SK-N-SH treated with all-trans-retinoic acid at 6 μM for 48 hours (cell line): ENCODE results near the gene GPC6.

Experiments used
- ATAC-seq: fragments of 200-7000 bp; cut with Tn5 transposase; 3 replicates; pipeline ENCODE4 v1.9.1; 2020; ENCODE audit warnings: mild to moderate bottlenecking, moderate library complexity
- ARNTL ChIP-seq: fragments of 450-650 bp; formaldehyde crosslinking; IDR thresholded peaks from 2 replicates; pipeline ENCODE4 v1.5.0; 2020; ENCODE audit warnings: low read depth, mild to moderate bottlenecking, moderate library complexity, borderline replicate concordance
- BACH2 ChIP-seq: fragments of 250-450 bp; sonication (Bioruptor Pico); IDR thresholded peaks from 2 replicates; pipeline ENCODE4 v1.9.0; 2021; ENCODE audit warnings: mild to moderate bottlenecking, borderline replicate concordance
- CSDC2 ChIP-seq: fragments of 250-450 bp; sonication (Bioruptor Pico); IDR thresholded peaks from 2 replicates; pipeline ENCODE4 v1.5.0; 2020; ENCODE audit warnings: mild to moderate bottlenecking, moderate library complexity
- ESRRG ChIP-seq: fragments of 250-450 bp; sonication (Bioruptor Pico); IDR thresholded peaks from 2 replicates; pipeline ENCODE4 v1.6.1; 2021; ENCODE audit warnings: mild to moderate bottlenecking
- GLIS3 ChIP-seq: fragments of 250-450 bp; sonication (Bioruptor Pico); IDR thresholded peaks from 2 replicates; pipeline ENCODE4 v1.5.0; 2020; ENCODE audit warnings: mild to moderate bottlenecking, moderate library complexity
- ISL1 ChIP-seq: fragments of 250-450 bp; sonication (Bioruptor Pico); IDR thresholded peaks from 2 replicates; pipeline ENCODE4 v2.1.2; 2022; ENCODE audit warnings: mild to moderate bottlenecking, moderate library complexity
- OSR1 ChIP-seq: fragments of 250-450 bp; sonication (Bioruptor Pico); IDR thresholded peaks from 2 replicates; pipeline ENCODE4 v1.8.0; 2022; ENCODE audit warnings: moderate library complexity, mild to moderate bottlenecking, inconsistent platforms
- POU6F1 ChIP-seq: fragments of 250-450 bp; sonication (Bioruptor Pico); IDR thresholded peaks from 2 replicates; pipeline ENCODE4 v1.8.0; 2021; ENCODE audit warnings: low read depth, mild to moderate bottlenecking, moderate library complexity, borderline replicate concordance
- PPARA ChIP-seq: fragments of 250-450 bp; sonication (Bioruptor Pico); IDR thresholded peaks from 2 replicates; pipeline ENCODE4 v1.5.0; 2020; ENCODE audit warnings: mild to moderate bottlenecking, borderline replicate concordance
- SNAI2 ChIP-seq: fragments of 250-450 bp; sonication (Bioruptor Pico); IDR thresholded peaks from 2 replicates; pipeline ENCODE4 v1.5.0; 2020; ENCODE audit warnings: mild to moderate bottlenecking, moderate library complexity
- TCF4 ChIP-seq: fragments of 250-450 bp; sonication (Bioruptor Pico); IDR thresholded peaks from 2 replicates; pipeline ENCODE4 v1.8.0; 2021; ENCODE audit warnings: mild to moderate bottlenecking, moderate library complexity, borderline replicate concordance
- TOX ChIP-seq: fragments of 250-450 bp; sonication (Bioruptor Pico); IDR thresholded peaks from 2 replicates; pipeline ENCODE4 v1.8.0; 2021; ENCODE audit warnings: mild to moderate bottlenecking, moderate library complexity, borderline replicate concordance
- TSHZ2 ChIP-seq: fragments of 250-450 bp; sonication (Bioruptor Pico); IDR thresholded peaks from 2 replicates; pipeline ENCODE4 v1.5.0; 2020; ENCODE audit warnings: mild to moderate bottlenecking, moderate library complexity
- ZC3H10 ChIP-seq: fragments of 250-450 bp; sonication (Bioruptor Pico); IDR thresholded peaks from 2 replicates; pipeline ENCODE4 v1.5.1; 2021; ENCODE audit warnings: mild to moderate bottlenecking, moderate library complexity
- ZFP3 ChIP-seq: fragments of 250-450 bp; sonication (Bioruptor Pico); IDR thresholded peaks from 2 replicates; pipeline ENCODE4 v1.5.0; 2020; ENCODE audit warnings: mild to moderate bottlenecking, moderate library complexity
- ZFP30 ChIP-seq: fragments of 450-650 bp; formaldehyde crosslinking; IDR thresholded peaks from 2 replicates; pipeline ENCODE4 v1.5.0; 2022; ENCODE audit warnings: mild to moderate bottlenecking, moderate library complexity
- ZNF565 ChIP-seq: fragments of 450-650 bp; formaldehyde crosslinking; conservative IDR thresholded peaks from 2 replicates; pipeline ENCODE4 v1.5.0; 2020; ENCODE audit warnings: low read depth, mild to moderate bottlenecking, moderate library complexity
- ZNF70 ChIP-seq: fragments of 450-650 bp; formaldehyde crosslinking; IDR thresholded peaks from 2 replicates; pipeline ENCODE4 v1.5.0; 2020; ENCODE audit warnings: mild to moderate bottlenecking, moderate library complexity
- ZNF8 ChIP-seq: fragments of 450-650 bp; formaldehyde crosslinking; IDR thresholded peaks from 2 replicates; pipeline ENCODE4 v1.5.0; 2020; ENCODE audit warnings: mild to moderate bottlenecking, moderate library complexity
- TF ChIP-seq, protein P1 (sequence below): fragments of 250-450 bp; sonication (Bioruptor Pico); IDR thresholded peaks from 2 replicates; pipeline ENCODE4 v1.5.1; 2020; ENCODE audit warnings: low read depth, mild to moderate bottlenecking, moderate library complexity
- TF ChIP-seq, protein P2 (sequence below): fragments of 250-450 bp; sonication (Bioruptor Pico); IDR thresholded peaks from 2 replicates; pipeline ENCODE4 v1.5.1; 2021; ENCODE audit warnings: mild to moderate bottlenecking, moderate library complexity

The GPC6 gene

DNA sequence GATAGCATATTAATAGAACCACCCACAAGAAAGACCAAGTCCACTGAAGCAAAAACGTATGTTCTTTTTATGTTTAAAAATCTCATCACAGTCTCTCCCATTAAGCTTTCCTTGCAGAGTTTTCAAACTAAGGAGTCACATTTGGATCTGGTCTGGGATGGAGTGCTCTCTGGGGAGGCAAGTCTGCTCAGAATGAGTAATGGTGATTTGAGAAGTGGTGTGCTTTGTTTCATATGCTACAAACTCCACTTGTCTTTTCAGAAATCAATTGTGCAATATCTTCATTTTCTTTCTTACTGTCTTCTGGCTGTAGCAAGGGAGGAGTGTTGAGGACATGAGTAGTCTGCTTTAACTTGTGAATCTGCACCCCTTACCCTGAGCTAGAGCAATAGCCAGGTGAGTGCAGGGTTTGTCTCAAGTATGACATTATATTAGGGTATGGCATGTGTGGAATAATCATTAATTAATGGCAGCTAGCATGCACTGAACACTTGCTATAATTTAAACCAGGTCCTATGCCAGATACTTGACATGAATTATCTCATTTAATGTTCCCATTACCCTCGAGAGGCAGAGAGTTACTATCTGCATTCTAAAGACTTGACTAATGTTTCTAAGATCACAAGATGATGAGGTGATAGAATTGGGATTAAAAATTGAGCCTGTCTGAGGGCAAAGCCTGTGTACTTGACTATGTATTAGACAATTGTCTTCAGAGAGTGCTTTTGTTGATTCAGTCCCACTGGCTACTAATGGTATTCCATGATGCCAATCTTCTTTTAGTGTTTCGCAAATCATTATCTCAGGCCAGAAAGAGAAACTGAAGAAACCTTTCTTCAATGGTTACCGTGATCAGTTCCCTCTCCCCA, 171.8 kb downstream of the GPC6 start:
- peak; percentile 55; the same call in 2 of the 3 replicates for ATAC-seq
- TF ChIP-seq BACH2 (CRISPR knock-in tag) (no peak), ISL1 (CRISPR knock-in tag) (peak; percentile 34), OSR1 (CRISPR knock-in tag) (no peak), GLIS3 (CRISPR knock-in tag) (no peak), TSHZ2 (no peak)

- TF ChIP-seq, protein P1, sequence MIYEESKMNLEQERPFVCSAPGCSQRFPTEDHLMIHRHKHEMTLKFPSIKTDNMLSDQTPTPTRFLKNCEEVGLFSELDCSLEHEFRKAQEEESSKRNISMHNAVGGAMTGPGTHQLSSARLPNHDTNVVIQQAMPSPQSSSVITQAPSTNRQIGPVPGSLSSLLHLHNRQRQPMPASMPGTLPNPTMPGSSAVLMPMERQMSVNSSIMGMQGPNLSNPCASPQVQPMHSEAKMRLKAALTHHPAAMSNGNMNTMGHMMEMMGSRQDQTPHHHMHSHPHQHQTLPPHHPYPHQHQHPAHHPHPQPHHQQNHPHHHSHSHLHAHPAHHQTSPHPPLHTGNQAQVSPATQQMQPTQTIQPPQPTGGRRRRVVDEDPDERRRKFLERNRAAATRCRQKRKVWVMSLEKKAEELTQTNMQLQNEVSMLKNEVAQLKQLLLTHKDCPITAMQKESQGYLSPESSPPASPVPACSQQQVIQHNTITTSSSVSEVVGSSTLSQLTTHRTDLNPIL = no peak
- no peak for TF ChIP-seq SNAI2
- no peak for TF ChIP-seq ARNTL (CRISPR knock-in tag)
- TF ChIP-seq OSR1 (CRISPR knock-in tag) = no peak
- TF ChIP-seq ESRRG (CRISPR knock-in tag) = no peak
- no peak for TF ChIP-seq ZC3H10 (CRISPR knock-in tag)
- TF ChIP-seq ZFP30 = no peak
- TF ChIP-seq CSDC2 (CRISPR knock-in tag) = no peak
- no peak for TF ChIP-seq ZFP3 (CRISPR knock-in tag)
- TF ChIP-seq ISL1 (CRISPR knock-in tag) = no peak
- TF ChIP-seq ZNF8 = no peak
- TF ChIP-seq TCF4 (CRISPR knock-in tag) = no peak
- no peak for ATAC-seq
These were observed 172.6 kb downstream of the GPC6 start for GRCh38 chr13:93399212-93399611.

- no peak for TF ChIP-seq ZFP3 (CRISPR knock-in tag)
- TF ChIP-seq ZFP30 = no peak
- TF ChIP-seq TSHZ2 = no peak
- TF ChIP-seq, all 23 proteins: peak for 0
- ATAC-seq = no peak
These were observed 179.5 kb downstream of the GPC6 start for GRCh38 chr13:93406136-93406535.

- ATAC-seq = no peak
- TF ChIP-seq SNAI2 = no peak
- TF ChIP-seq ZNF565 (CRISPR knock-in tag) = no peak
- TF ChIP-seq ZFP30 = no peak
- TF ChIP-seq TSHZ2 = no peak
- TF ChIP-seq CSDC2 (CRISPR knock-in tag) = no peak
- no peak for TF ChIP-seq TOX (CRISPR knock-in tag)
- no peak for TF ChIP-seq ZFP3 (CRISPR knock-in tag)
- TF ChIP-seq ESRRG (CRISPR knock-in tag) = no peak
- TF ChIP-seq ISL1 (CRISPR knock-in tag) = no peak
- TF ChIP-seq TCF4 (CRISPR knock-in tag) = no peak
- TF ChIP-seq ZNF70 (CRISPR knock-in tag) = no peak
- TF ChIP-seq OSR1 (CRISPR knock-in tag) = no peak
- no peak for TF ChIP-seq POU6F1 (CRISPR knock-in tag)
- TF ChIP-seq PPARA = no peak
- no peak for TF ChIP-seq ZC3H10 (CRISPR knock-in tag)
- no peak for TF ChIP-seq GLIS3 (CRISPR knock-in tag)
- TF ChIP-seq ZNF8 = no peak
- TF ChIP-seq ARNTL (CRISPR knock-in tag) = no peak
- no peak for TF ChIP-seq BACH2 (CRISPR knock-in tag)
- TF ChIP-seq, protein P2, sequence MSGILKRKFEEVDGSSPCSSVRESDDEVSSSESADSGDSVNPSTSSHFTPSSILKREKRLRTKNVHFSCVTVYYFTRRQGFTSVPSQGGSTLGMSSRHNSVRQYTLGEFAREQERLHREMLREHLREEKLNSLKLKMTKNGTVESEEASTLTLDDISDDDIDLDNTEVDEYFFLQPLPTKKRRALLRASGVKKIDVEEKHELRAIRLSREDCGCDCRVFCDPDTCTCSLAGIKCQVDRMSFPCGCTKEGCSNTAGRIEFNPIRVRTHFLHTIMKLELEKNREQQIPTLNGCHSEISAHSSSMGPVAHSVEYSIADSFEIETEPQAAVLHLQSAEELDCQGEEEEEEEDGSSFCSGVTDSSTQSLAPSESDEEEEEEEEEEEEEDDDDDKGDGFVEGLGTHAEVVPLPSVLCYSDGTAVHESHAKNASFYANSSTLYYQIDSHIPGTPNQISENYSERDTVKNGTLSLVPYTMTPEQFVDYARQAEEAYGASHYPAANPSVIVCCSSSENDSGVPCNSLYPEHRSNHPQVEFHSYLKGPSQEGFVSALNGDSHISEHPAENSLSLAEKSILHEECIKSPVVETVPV (CRISPR knock-in tag) = no peak
These were observed 180.9 kb downstream of the GPC6 start for GRCh38 chr13:93407551-93407950.
